Transverse colon (tissue), 4 donors: ENCODE results near the gene NSL1.

Experiments
- CTCF ChIP-seq, 5 experiments: fragments of 200-600 bp in 3 of 5; fragments of 450-650 bp in 2 of 5; sonication (generic) in 3 of 5; IDR thresholded peaks; 1 replicate in 2 of 5; 2 replicates in 3 of 5; pipeline ENCODE4 v1.5.1; 2016 to 2017; ENCODE audit warnings: antibody characterized with exemption in 5 of 5, inconsistent platforms in 3 of 5, mild to moderate bottlenecking in 2 of 5, moderate library complexity in 1 of 5
- EP300 ChIP-seq: sonication (generic); formaldehyde crosslinking; IDR thresholded peaks from one replicate; pipeline ENCODE4 v1.6.1; 2017; ENCODE audit warnings: antibody characterized with exemption, low read depth
- POLR2A ChIP-seq: fragments of 450-650 bp; IDR thresholded peaks from one replicate; pipeline ENCODE4 v1.6.1; 2016; ENCODE audit warnings: antibody characterized with exemption, mild to moderate bottlenecking, moderate library complexity
- POLR2AphosphoS5 ChIP-seq, 3 donors: sonication (generic); formaldehyde crosslinking; IDR thresholded peaks; one replicate each; pipeline ENCODE4 v1.6.1; 2016; ENCODE audit warnings: antibody characterized with exemption in 3 of 3

GRCh38 chr1:212701910-212702309 is 89.7 kb downstream of the NSL1 start:
- no peak for TF ChIP-seq POLR2A
- peak in 3 of 5 experiments; percentile 10 to 45 (median 26) for TF ChIP-seq CTCF (IDR thresholded peaks at IDR 0.05)
- TF ChIP-seq EP300: no peak
- no peak for TF ChIP-seq POLR2AphosphoS5 (IDR thresholded peaks at IDR 0.05)
